IMR-90 (cell line): Measurements from ENCODE around the gene COL2A1. TPM values are rescaled to one million over a fixed set of nuclear protein-coding genes. Genes with fewer than 3 reads are reported as not detected.

Source experiments
- ATAC-seq: fragments of 200-7000 bp; cut with Tn5 transposase; 2 replicates; pipeline ENCODE4 v1.9.1; 2020; ENCODE audit warnings: low read depth, mild to moderate bottlenecking, moderate library complexity
- BruUV-seq: library from RNA; stranded (reverse); fragments of 400-500 nt; replicated peaks from 2 replicates; lab custom pipeline; 2021; lab: Mats Ljungman, UMichigan
- CTCF ChIA-PET: fragments of 300-600 bp; formaldehyde crosslinking; extraction: SDS; loops from one replicate; lab custom pipeline; 2021; ENCODE audit warnings: antibody characterized with exemption; lab: Yijun Ruan, JAX
- POLR2A ChIA-PET: fragments of 300-600 bp; sonication (Branson Sonifier 250); formaldehyde crosslinking; loops from one replicate; lab custom pipeline; 2022; ENCODE audit warnings: antibody characterized with exemption; ENCODE audit not compliant: unreplicated experiment; lab: Charles Lee
- DNase-seq: peaks from one replicate; pipeline ENCODE4 v3.0.0; 2013
- H2AFZ ChIP-seq: replicated peaks from 2 replicates; pipeline ENCODE3; 2013; ENCODE audit warnings: low read length, mild to moderate bottlenecking; ENCODE audit not compliant: poor library complexity
- H2AK5ac ChIP-seq: 2 replicates; pipeline ENCODE4 v1.6.1; 2013; ENCODE audit warnings: low read depth, low read length, inconsistent platforms
- H2AK9ac ChIP-seq: replicated peaks from 2 replicates; pipeline ENCODE3; 2013; ENCODE audit warnings: mild to moderate bottlenecking, low read depth, low read length, moderate library complexity; ENCODE audit not compliant: poor library complexity
- H2BK120ac ChIP-seq: 2 replicates; pipeline ENCODE4 v1.6.1; 2013; ENCODE audit warnings: low read depth, low read length, inconsistent platforms
- H2BK15ac ChIP-seq: 3 replicates; pipeline ENCODE4 v1.6.1; 2013; ENCODE audit warnings: low read depth, low read length, inconsistent platforms
- H2BK20ac ChIP-seq: 2 replicates; pipeline ENCODE4 v1.6.1; 2013; ENCODE audit warnings: low read depth, mild to moderate bottlenecking, inconsistent platforms, low read length, moderate library complexity
- H2BK5ac ChIP-seq: 2 replicates; pipeline ENCODE4 v1.6.1; 2013; ENCODE audit warnings: mild to moderate bottlenecking, low read depth, low read length, inconsistent platforms; ENCODE audit not compliant: poor library complexity, severe bottlenecking
- H3K14ac ChIP-seq: replicated peaks from 2 replicates; pipeline ENCODE4 v1.6.1; 2013; ENCODE audit warnings: low read depth, low read length, inconsistent platforms
- H3K18ac ChIP-seq: 2 replicates; pipeline ENCODE4 v1.6.1; 2013; ENCODE audit warnings: low read depth, low read length, control low read depth
- H3K23ac ChIP-seq: 2 replicates; pipeline ENCODE4 v1.6.1; 2013; ENCODE audit warnings: low read depth, low read length, inconsistent platforms
- H3K27ac ChIP-seq: 2 replicates; pipeline ENCODE4 v1.5.1; 2013; ENCODE audit warnings: mild to moderate bottlenecking, control low read depth, low read length; ENCODE audit not compliant: insufficient read depth
- H3K27me3 ChIP-seq: 2 replicates; pipeline ENCODE4 v1.6.1; 2013; ENCODE audit warnings: low read length; ENCODE audit not compliant: control insufficient read depth, insufficient read depth
- H3K36me3 ChIP-seq: 2 replicates; pipeline ENCODE4 v1.6.1; 2013; ENCODE audit warnings: low read length, mixed read lengths; ENCODE audit not compliant: control insufficient read depth, insufficient read depth
- H3K4ac ChIP-seq: 2 replicates; pipeline ENCODE4 v1.6.1; 2013; ENCODE audit warnings: low read depth, low read length, inconsistent platforms
- H3K4me1 ChIP-seq: 2 replicates; pipeline ENCODE4 v1.6.1; 2013; ENCODE audit warnings: low read length, mixed read lengths; ENCODE audit not compliant: control insufficient read depth, insufficient read depth
- H3K4me2 ChIP-seq: 2 replicates; pipeline ENCODE4 v1.6.1; 2013; ENCODE audit warnings: low read depth, mild to moderate bottlenecking, control low read depth, low read length, moderate library complexity
- H3K4me3 ChIP-seq: 2 replicates; pipeline ENCODE4 v1.5.1; 2013; ENCODE audit warnings: low read depth, mild to moderate bottlenecking, control low read depth, low read length, moderate library complexity; ENCODE audit not compliant: insufficient read depth
- H3K56ac ChIP-seq: 2 replicates; pipeline ENCODE4 v1.6.1; 2013; ENCODE audit warnings: low read length, inconsistent platforms; ENCODE audit not compliant: insufficient read depth; ENCODE audit errors: extremely low read depth
- H3K79me1 ChIP-seq, 2 experiments: 2 replicates each; pipeline ENCODE4 v1.6.1; 2013; ENCODE audit warnings: low read length in 2 of 2, inconsistent platforms in 1 of 2, low read depth in 1 of 2
- H3K9ac ChIP-seq: 2 replicates; pipeline ENCODE4 v1.6.1; 2013; ENCODE audit warnings: low read depth, low read length, control low read depth
- H3K9me1 ChIP-seq: 2 replicates; pipeline ENCODE4 v1.6.1; 2013; ENCODE audit warnings: low read length, inconsistent platforms; ENCODE audit not compliant: insufficient read depth
- H3K9me3 ChIP-seq: 2 replicates; pipeline ENCODE4 v1.6.1; 2013; ENCODE audit warnings: low read length; ENCODE audit not compliant: control insufficient read depth, insufficient read depth
- H4K20me1 ChIP-seq: 2 replicates; pipeline ENCODE4 v1.6.1; 2013; ENCODE audit warnings: low read length, inconsistent platforms; ENCODE audit not compliant: insufficient read depth
- H4K5ac ChIP-seq: 2 replicates; pipeline ENCODE4 v1.6.1; 2013; ENCODE audit warnings: mild to moderate bottlenecking, low read depth, low read length, control low read depth
- H4K8ac ChIP-seq, 2 experiments: 2 replicates each; pipeline ENCODE4 v1.6.1; 2013; ENCODE audit warnings: low read depth in 2 of 2, low read length in 2 of 2, control low read depth in 1 of 2, inconsistent platforms in 1 of 2
- H4K91ac ChIP-seq: 2 replicates; pipeline ENCODE4 v1.6.1; 2013; ENCODE audit warnings: low read depth, low read length, inconsistent platforms; ENCODE audit not compliant: insufficient read depth
- BHLHE40 ChIP-seq: fragments of 150-350 bp; IDR thresholded peaks from 2 replicates; pipeline ENCODE4 v1.6.1; 2016; ENCODE audit warnings: mild to moderate bottlenecking, low read depth, low read length
- CHD1 ChIP-seq: IDR thresholded peaks from 2 replicates; pipeline ENCODE4 v1.6.1; 2012; ENCODE audit warnings: low read depth, low read length, improper control_type of control experiment
- FOS ChIP-seq: fragments of 150-350 bp; IDR thresholded peaks from 2 replicates; pipeline ENCODE4 v1.6.1; 2016; ENCODE audit warnings: low read depth, low read length
- MAFK ChIP-seq: IDR thresholded peaks from 2 replicates; pipeline ENCODE4 v1.6.1; 2012; ENCODE audit warnings: low read depth, low read length, improper control_type of control experiment
- MAZ ChIP-seq: IDR thresholded peaks from 2 replicates; pipeline ENCODE4 v1.6.1; 2012; ENCODE audit warnings: low read depth, mild to moderate bottlenecking, low read length, improper control_type of control experiment, moderate library complexity, borderline replicate concordance
- MXI1 ChIP-seq: IDR thresholded peaks from 2 replicates; pipeline ENCODE4 v1.6.1; 2012; ENCODE audit warnings: low read depth, mild to moderate bottlenecking, low read length, moderate library complexity, borderline replicate concordance
- POLR2A ChIP-seq: IDR thresholded peaks from 2 replicates; pipeline ENCODE4 v1.6.1; 2012; ENCODE audit warnings: mild to moderate bottlenecking, low read depth, low read length
- RCOR1 ChIP-seq: IDR thresholded peaks from 2 replicates; pipeline ENCODE4 v1.6.1; 2012; ENCODE audit warnings: mild to moderate bottlenecking, low read length, improper control_type of control experiment; ENCODE audit not compliant: insufficient replicate concordance
- SMC3 ChIP-seq: fragments of 150-350 bp; IDR thresholded peaks from 2 replicates; pipeline ENCODE4 v1.6.1; 2016; ENCODE audit warnings: low read depth, mild to moderate bottlenecking, antibody characterized with exemption, low read length, moderate library complexity
- WGBS, 2 experiments: methylation state at CpG; one replicate each; pipeline versions ENCODE4 v1.1.5 to v1.1.7; 2013; ENCODE audit warnings: missing lambda C conversion rate in 2 of 2; ENCODE audit not compliant: insufficient read length in 1 of 2; ENCODE audit errors: extremely low coverage in 2 of 2; 5-methylcytosine and 5-hydroxymethylcytosine counted together
- dilution Hi-C: fragments of 300-500 bp; cut with HindIII; formaldehyde crosslinking; loops from one replicate; pipeline ENCODE4 v1.14.3; 2018; ENCODE audit warnings: low sequenced_read_pairs; ENCODE audit not compliant: unreplicated experiment
- in situ Hi-C: fragments of 300-500 bp; cut with MboI; formaldehyde crosslinking; loops from 3 replicates; pipeline ENCODE4 v1.14.3; 2019; ENCODE audit warnings: low sequenced_read_pairs, inconsistent platforms, mixed read lengths
- intact Hi-C: fragments of 100-400 bp; cut with micrococcal nuclease; formaldehyde crosslinking; loops from 2 replicates; pipeline ENCODE4 v1.10.0; 2022
- polyA plus RNA-seq, 3 experiments: library from polyadenylated mRNA; depleted of rRNA; stranded (reverse); fragments of >200 nt; gene quantifications; 2 replicates each; pipeline ENCODE4 v1.2.3, GENCODE V29; 2012; ENCODE audit warnings: low replicate concordance in 1 of 3
- total RNA-seq: library from RNA; depleted of rRNA; stranded (reverse); fragments of >200 nt; gene quantifications from 2 replicates; pipeline ENCODE4 v1.2.3, GENCODE V29; 2012
- TF ChIP-seq, protein P1 (sequence below): fragments of 150-350 bp; IDR thresholded peaks from 2 replicates; pipeline ENCODE4 v1.6.1; 2017; ENCODE audit warnings: mild to moderate bottlenecking, antibody characterized with exemption, low read length, low read depth
- TF ChIP-seq, protein P2 (sequence below): fragments of 150-350 bp; IDR thresholded peaks from 2 replicates; pipeline ENCODE4 v1.6.1; 2016; ENCODE audit warnings: low read depth, mild to moderate bottlenecking, low read length, moderate library complexity, borderline replicate concordance
- TF ChIP-seq, protein P3 (sequence below): conservative IDR thresholded peaks from 2 replicates; pipeline ENCODE4 v1.5.1; 2012; ENCODE audit warnings: mild to moderate bottlenecking, low read depth, low read length, improper control_type of control experiment

The COL2A1 gene
- total and polyA plus RNA-seq, 2 of the 4 experiments (the other 2 are of a cell fraction): 0.05 TPM; not detected in 1

DNA sequence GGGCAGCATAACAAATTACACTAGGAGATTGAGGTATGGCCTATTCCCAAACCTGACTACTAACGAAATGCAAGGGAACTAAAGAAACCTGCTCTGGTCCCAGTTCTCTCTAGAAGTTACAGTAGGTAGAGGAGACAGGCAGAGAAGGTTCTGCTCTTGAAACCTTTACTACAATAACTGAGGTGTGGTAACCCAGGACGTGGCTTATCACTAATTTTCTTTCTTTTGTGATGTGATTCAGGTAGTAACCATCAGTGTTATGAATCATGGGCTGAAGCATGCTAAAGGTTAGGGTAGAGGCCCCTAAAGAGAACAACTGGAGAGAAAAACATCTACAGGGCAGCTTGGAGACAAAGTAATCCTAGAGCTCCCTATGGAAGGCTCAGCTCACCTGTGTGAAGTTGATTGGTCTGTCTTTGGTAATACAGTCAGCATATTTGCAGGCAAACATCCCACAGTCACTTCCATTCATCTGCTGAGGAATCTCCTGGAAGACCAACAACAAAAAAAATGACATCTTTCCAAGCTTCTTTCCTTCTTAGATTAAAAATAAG is 41.8 kb upstream of the COL2A1 start:
- H3K23ac ChIP-seq: no peak overlapping the region
- H3K4me2 ChIP-seq: no peak overlapping the region
- in situ Hi-C loops: no loop called here
- no peak overlapping the region for H3K4me3 ChIP-seq
- H2BK5ac ChIP-seq: no peak overlapping the region
- no peak overlapping the region for H3K56ac ChIP-seq
- H4K5ac ChIP-seq: no peak overlapping the region
- no peak overlapping the region for H3K14ac ChIP-seq
- H3K27me3 ChIP-seq: no peaks in the 10 kb centered on the region
- TF ChIP-seq, protein P1, sequence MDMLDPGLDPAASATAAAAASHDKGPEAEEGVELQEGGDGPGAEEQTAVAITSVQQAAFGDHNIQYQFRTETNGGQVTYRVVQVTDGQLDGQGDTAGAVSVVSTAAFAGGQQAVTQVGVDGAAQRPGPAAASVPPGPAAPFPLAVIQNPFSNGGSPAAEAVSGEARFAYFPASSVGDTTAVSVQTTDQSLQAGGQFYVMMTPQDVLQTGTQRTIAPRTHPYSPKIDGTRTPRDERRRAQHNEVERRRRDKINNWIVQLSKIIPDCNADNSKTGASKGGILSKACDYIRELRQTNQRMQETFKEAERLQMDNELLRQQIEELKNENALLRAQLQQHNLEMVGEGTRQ: no peak
- TF ChIP-seq RCOR1: no peak
- TF ChIP-seq MAFK: no peak
- no peak for TF ChIP-seq SMC3
- no peak for TF ChIP-seq CHD1
- TF ChIP-seq MAZ: no peak
- TF ChIP-seq MXI1: no peak
- TF ChIP-seq BHLHE40: no peak
- TF ChIP-seq, protein P2, sequence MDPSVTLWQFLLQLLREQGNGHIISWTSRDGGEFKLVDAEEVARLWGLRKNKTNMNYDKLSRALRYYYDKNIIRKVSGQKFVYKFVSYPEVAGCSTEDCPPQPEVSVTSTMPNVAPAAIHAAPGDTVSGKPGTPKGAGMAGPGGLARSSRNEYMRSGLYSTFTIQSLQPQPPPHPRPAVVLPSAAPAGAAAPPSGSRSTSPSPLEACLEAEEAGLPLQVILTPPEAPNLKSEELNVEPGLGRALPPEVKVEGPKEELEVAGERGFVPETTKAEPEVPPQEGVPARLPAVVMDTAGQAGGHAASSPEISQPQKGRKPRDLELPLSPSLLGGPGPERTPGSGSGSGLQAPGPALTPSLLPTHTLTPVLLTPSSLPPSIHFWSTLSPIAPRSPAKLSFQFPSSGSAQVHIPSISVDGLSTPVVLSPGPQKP: no peak
- TF ChIP-seq FOS: no peak
- TF ChIP-seq, protein P3, sequence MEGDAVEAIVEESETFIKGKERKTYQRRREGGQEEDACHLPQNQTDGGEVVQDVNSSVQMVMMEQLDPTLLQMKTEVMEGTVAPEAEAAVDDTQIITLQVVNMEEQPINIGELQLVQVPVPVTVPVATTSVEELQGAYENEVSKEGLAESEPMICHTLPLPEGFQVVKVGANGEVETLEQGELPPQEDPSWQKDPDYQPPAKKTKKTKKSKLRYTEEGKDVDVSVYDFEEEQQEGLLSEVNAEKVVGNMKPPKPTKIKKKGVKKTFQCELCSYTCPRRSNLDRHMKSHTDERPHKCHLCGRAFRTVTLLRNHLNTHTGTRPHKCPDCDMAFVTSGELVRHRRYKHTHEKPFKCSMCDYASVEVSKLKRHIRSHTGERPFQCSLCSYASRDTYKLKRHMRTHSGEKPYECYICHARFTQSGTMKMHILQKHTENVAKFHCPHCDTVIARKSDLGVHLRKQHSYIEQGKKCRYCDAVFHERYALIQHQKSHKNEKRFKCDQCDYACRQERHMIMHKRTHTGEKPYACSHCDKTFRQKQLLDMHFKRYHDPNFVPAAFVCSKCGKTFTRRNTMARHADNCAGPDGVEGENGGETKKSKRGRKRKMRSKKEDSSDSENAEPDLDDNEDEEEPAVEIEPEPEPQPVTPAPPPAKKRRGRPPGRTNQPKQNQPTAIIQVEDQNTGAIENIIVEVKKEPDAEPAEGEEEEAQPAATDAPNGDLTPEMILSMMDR: no peak
- TF ChIP-seq POLR2A: no peak
- H2AK9ac ChIP-seq: no peak overlapping the region
- H2BK15ac ChIP-seq: no peak overlapping the region
- BruUV-seq: no TSS peak
- CTCF ChIA-PET: no interaction called here
- no peak overlapping the region for H2BK20ac ChIP-seq
- POLR2A ChIA-PET: no interaction called here
- H4K8ac ChIP-seq: no peak overlapping the region
- no peak overlapping the region for H3K27ac ChIP-seq
- H3K9me3 ChIP-seq: no peaks in the 10 kb centered on the region
- no peaks in the 10 kb centered on the region for H3K4me1 ChIP-seq
- dilution Hi-C loops: no loop called here
- H2AFZ ChIP-seq: no peak overlapping the region
- 0 out of 4 replicates have a peak, but pooled peaks cover 0 to 3% of the 10 kb centered on the region in 2 experiments for H3K79me1 ChIP-seq
- ATAC-seq (no peak), DNase-seq (no peak)
- no peaks in the 10 kb centered on the region for H4K20me1 ChIP-seq
- H3K4ac ChIP-seq: no peak overlapping the region
- WGBS, 2 experiments: no CpG with 5 or more reads among the region's 2 CpGs
- peaks cover 14% of the 10 kb centered on the region for H3K36me3 ChIP-seq
- H3K18ac ChIP-seq: no peak overlapping the region
- no peak overlapping the region for H2BK120ac ChIP-seq
- no peak overlapping the region for H2AK5ac ChIP-seq
- intact Hi-C loops: no loop called here
- H3K9ac ChIP-seq: no peak overlapping the region
- no peaks in the 10 kb centered on the region; the same call in 1 of the 2 replicates for H3K9me1 ChIP-seq
- H4K91ac ChIP-seq: no peak overlapping the region
